Subcutaneous adipose tissue (tissue), 4 donors: ENCODE data around the gene OR4M2. TPM values are rescaled to one million over a fixed set of nuclear protein-coding genes. Genes with fewer than 3 reads are reported as not detected.
"Not testable (repeated sequence)": the region's sequence is repeated elsewhere in the genome, so short reads cannot be mapped to it uniquely, and the experiment has no call there.

Experiments used
- total RNA-seq, 4 donors: library from RNA; depleted of rRNA; stranded (reverse); fragments of >200 nt; gene quantifications; one replicate each; pipeline ENCODE4 v1.1.0, GENCODE V29; 2016
- TF ChIP-seq, protein P1 (sequence below): fragments of 450-650 bp; IDR thresholded peaks from one replicate; pipeline ENCODE4 v1.5.1; 2016; ENCODE audit warnings: low read depth, mild to moderate bottlenecking, control low read depth, antibody characterized with exemption, moderate library complexity

Gene OR4M2, protein sequence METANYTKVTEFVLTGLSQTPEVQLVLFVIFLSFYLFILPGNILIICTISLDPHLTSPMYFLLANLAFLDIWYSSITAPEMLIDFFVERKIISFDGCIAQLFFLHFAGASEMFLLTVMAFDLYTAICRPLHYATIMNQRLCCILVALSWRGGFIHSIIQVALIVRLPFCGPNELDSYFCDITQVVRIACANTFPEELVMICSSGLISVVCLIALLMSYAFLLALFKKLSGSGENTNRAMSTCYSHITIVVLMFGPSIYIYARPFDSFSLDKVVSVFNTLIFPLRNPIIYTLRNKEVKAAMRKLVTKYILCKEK
- not detected for total RNA-seq

DNA sequence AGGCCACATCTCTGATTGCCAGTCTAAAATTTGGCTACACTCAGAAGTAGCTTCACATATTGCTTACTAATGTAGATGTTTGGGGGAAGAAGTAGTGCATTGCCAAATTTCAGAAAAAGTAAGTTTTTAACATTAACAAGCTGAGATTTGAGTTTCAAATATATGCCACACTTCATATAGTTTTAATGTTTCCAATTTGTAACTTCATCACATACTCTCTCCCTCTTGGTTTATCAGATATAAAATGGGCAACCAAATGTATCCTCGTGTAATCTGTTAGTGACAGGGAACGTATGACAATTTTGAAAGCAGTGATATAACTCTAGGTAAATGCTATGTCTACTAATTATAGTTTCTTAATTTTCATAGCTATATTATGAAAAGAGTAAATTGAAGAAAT is at the start of gene OR4M2:
TSS of gene OR4M2 (plus strand) at position 301 of the 400 bp plus-strand sequence. CDS start at position 399, 98 bp downstream.
- TF ChIP-seq, protein P1, sequence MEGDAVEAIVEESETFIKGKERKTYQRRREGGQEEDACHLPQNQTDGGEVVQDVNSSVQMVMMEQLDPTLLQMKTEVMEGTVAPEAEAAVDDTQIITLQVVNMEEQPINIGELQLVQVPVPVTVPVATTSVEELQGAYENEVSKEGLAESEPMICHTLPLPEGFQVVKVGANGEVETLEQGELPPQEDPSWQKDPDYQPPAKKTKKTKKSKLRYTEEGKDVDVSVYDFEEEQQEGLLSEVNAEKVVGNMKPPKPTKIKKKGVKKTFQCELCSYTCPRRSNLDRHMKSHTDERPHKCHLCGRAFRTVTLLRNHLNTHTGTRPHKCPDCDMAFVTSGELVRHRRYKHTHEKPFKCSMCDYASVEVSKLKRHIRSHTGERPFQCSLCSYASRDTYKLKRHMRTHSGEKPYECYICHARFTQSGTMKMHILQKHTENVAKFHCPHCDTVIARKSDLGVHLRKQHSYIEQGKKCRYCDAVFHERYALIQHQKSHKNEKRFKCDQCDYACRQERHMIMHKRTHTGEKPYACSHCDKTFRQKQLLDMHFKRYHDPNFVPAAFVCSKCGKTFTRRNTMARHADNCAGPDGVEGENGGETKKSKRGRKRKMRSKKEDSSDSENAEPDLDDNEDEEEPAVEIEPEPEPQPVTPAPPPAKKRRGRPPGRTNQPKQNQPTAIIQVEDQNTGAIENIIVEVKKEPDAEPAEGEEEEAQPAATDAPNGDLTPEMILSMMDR, result not testable (repeated sequence)

Other genes with a start within 250 kb of the OR4M2 start
- gene POTEB, start 202.8 kb upstream of the OR4M2 start, total RNA-seq, result not detected